Breast epithelium (tissue), 4 donors: Measurements from ENCODE around the gene HOXC11. TPM values are rescaled to one million over a fixed set of nuclear protein-coding genes. Genes with fewer than 3 reads are reported as not detected.

Source experiments
- DNase-seq, 2 donors: peaks; one replicate each; pipeline ENCODE4 v3.0.0-alpha.2; 2019; ENCODE audit warnings: low spot score in 2 of 2
- H3K27ac ChIP-seq, 2 donors: fragments of 200-600 bp; sonication (generic) in 1 of 2; one replicate each; pipeline ENCODE4 v1.5.1; 2016 to 2019; ENCODE audit warnings: mild to moderate bottlenecking in 1 of 2
- H3K27me3 ChIP-seq, 2 donors: fragments of 200-600 bp; sonication (generic) in 1 of 2; one replicate each; pipeline versions ENCODE4 v1.5.1 to v1.6.0; 2017 to 2019; ENCODE audit warnings: control low read depth in 1 of 2, mild to moderate bottlenecking in 1 of 2
- H3K36me3 ChIP-seq: fragments of 200-600 bp; one replicate; pipeline ENCODE4 v1.5.1; 2019
- H3K4me1 ChIP-seq, 2 donors: fragments of 200-600 bp; sonication (generic); one replicate each; pipeline ENCODE4 v1.5.1; 2016 to 2019; ENCODE audit warnings: control low read depth in 1 of 2
- H3K4me3 ChIP-seq, 3 donors: fragments of 200-600 bp; sonication (generic); 1 replicate in 2 of 3; 2 replicates in 1 of 3; pipeline ENCODE4 v1.5.1; 2016 to 2019; ENCODE audit warnings: mild to moderate bottlenecking in 3 of 3, moderate library complexity in 2 of 3
- H3K9me3 ChIP-seq, 2 donors: fragments of 200-600 bp; sonication (generic) in 1 of 2; one replicate each; pipeline ENCODE4 v1.5.1; 2016 to 2019; ENCODE audit warnings: control low read depth in 1 of 2
- POLR2A ChIP-seq: fragments of 450-650 bp; IDR thresholded peaks from one replicate; pipeline ENCODE4 v1.6.1; 2016; ENCODE audit warnings: antibody characterized with exemption, mild to moderate bottlenecking, moderate library complexity
- POLR2AphosphoS5 ChIP-seq, 3 donors: sonication (generic); formaldehyde crosslinking; IDR thresholded peaks; one replicate each; pipeline ENCODE4 v1.6.1; 2017; ENCODE audit warnings: antibody characterized with exemption in 3 of 3
- intact Hi-C: fragments of 100-400 bp; cut with DNase I; formaldehyde crosslinking; loops from one replicate; pipeline ENCODE4 v1.15.1; 2023; ENCODE audit warnings: low total_unique reads
- total RNA-seq, 3 donors: library from RNA; depleted of rRNA; stranded (reverse); fragments of >200 nt; gene quantifications; one replicate each; pipeline ENCODE4 v1.1.0, GENCODE V29; 2016
- TF ChIP-seq, protein P1 (sequence below), 3 donors: fragments of 450-650 bp; IDR thresholded peaks; one replicate each; pipeline ENCODE4 v1.5.1; 2016 to 2017; ENCODE audit warnings: antibody characterized with exemption in 3 of 3, mild to moderate bottlenecking in 3 of 3, moderate library complexity in 3 of 3

HOXC11 gene
- total RNA-seq, 3 donors from 2014 or later, result 0.29 TPM; not detected in 2

DNA sequence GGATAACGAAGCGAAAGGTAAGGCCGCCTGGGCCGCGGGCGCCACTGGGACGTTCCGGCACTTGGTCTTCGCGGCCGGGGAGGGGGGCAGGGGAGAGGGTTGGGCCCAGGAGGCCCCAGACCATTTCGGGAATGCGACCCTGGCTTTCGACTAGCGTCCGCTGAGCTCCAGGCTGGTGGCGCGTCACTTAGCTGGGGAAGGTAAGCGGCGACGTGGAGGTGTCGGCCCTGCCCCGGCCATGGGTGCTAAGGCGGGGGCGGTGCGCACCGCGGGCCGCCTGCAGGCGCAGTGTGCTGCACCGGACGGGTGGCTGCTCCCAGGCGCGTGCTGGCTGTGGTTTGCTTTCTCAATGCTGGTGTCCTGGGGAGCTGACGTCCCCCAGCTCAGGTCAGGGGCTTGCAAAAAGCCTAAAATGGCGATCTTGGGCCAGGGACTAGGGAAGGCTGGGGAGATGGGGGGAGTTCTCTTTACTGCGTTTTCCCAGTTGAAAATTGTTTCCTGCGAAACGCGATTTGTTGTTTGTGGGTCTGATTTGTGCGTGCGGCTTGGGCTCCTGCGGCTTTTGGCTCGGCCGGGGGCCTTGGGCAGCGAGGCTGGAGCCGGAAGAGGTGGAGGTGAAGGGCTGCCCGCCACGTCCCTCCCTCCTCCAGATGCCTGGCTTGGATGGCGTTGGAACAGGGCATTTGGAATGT lies 13.2 kb downstream of the HOXC11 start:
- DNase-seq, result no peak
- Histone ChIP-seq H3K4me3 (peak overlapping the region; percentile 52 to 69 (median 54)), H3K27me3 (peaks cover 8 to 95% of the 10 kb centered on the region in 2 donors), H3K9me3 (no peaks in the 10 kb centered on the region), H3K4me1 (peaks cover 0 to 8% of the 10 kb centered on the region in 2 donors), H3K27ac (peak overlapping the region; percentile 50 to 84), H3K36me3 (no peaks in the 10 kb centered on the region)
- intact Hi-C loops, result no loop called here
- peak in 2 of 3 donors; percentile 23 to 26 for TF ChIP-seq POLR2AphosphoS5 (IDR thresholded peaks at IDR 0.05)
- TF ChIP-seq, protein P1, sequence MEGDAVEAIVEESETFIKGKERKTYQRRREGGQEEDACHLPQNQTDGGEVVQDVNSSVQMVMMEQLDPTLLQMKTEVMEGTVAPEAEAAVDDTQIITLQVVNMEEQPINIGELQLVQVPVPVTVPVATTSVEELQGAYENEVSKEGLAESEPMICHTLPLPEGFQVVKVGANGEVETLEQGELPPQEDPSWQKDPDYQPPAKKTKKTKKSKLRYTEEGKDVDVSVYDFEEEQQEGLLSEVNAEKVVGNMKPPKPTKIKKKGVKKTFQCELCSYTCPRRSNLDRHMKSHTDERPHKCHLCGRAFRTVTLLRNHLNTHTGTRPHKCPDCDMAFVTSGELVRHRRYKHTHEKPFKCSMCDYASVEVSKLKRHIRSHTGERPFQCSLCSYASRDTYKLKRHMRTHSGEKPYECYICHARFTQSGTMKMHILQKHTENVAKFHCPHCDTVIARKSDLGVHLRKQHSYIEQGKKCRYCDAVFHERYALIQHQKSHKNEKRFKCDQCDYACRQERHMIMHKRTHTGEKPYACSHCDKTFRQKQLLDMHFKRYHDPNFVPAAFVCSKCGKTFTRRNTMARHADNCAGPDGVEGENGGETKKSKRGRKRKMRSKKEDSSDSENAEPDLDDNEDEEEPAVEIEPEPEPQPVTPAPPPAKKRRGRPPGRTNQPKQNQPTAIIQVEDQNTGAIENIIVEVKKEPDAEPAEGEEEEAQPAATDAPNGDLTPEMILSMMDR (IDR thresholded peaks at IDR 0.05), result peak in 2 of 3 donors; percentile 10 to 17
- no peak for TF ChIP-seq POLR2A

DNA sequence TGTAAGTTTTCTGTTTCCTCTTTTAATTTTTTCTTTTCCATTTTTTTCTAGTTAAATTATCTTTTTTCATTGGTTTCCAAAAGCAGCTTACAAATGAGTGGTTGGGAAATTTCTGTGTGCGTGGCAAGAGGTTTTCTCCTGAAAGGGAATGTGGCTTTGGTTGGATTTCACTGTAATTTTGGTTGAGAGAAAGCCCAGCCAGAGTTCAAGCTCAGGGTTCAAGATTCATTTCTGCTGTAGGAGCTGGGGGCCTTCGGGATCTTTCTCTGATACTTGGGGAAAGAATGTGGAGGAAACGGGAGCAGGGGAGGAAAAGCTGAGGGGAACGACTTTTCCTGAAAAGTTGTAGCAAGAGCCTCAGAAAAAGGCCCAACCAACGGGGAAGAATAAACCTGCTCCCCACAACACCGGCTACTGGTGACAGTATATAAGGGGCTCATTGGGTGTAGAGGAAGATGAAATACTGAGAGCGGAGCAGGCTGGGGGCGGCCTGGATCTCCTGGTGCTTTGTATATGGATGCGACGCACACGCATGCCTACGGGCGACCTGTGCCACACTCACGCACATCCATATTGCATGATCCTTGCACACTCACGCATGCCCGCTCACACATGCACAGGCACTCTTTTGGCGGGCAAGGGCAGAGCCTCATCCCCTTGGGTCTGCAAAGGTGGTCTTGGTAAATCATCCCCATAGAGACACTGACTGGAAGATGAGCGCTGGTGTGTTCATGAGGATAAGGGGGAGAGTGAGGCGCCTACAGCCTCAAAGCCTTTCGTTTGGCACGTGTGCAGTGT lies 14.0 kb downstream of the HOXC11 start:
- Histone ChIP-seq H3K27me3 (peaks cover 8 to 96% of the 10 kb centered on the region in 2 donors), H3K9me3 (no peaks in the 10 kb centered on the region), H3K27ac (peak overlapping the region; percentile 50 to 69), H3K4me1 (peaks cover 0 to 8% of the 10 kb centered on the region in 2 donors), H3K36me3 (no peaks in the 10 kb centered on the region), H3K4me3 (peak overlapping the region; percentile 52 to 69 (median 54))
- TF ChIP-seq POLR2A (no peak), POLR2AphosphoS5 (IDR thresholded peaks at IDR 0.05) (no peak)
- TF ChIP-seq, protein P1 (IDR thresholded peaks at IDR 0.05), result no peak
- DNase-seq, result no peak
- intact Hi-C loops, result no loop called here

DNA sequence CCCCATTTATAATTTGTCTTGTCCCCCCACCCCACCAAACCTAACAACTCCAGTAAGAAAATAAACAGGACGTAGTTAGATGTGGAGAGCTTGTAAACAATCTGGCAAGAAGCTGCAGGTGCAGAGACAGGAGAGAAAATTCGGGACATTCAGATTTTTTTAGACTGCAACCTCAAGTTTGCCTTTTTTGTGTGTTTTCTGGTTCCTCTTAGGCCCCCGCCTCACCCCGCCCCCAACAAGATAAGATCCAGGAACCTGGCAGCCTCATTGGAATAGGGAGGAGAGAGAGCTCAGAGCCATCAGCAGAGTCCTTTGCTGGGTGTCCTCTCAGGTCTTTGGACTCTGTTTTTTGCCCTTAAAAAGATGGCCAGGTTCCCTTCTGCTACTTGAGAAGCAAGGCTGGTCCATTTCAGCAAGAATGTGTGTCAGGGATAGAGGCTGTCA lies 14.9 kb downstream of the HOXC11 start:
- no peaks in the 10 kb centered on the region for H3K9me3 ChIP-seq
- DNase-seq, result no peak
- no peak overlapping the region for H3K27ac ChIP-seq
- H3K4me1 ChIP-seq, result peaks cover 0 to 8% of the 10 kb centered on the region in 2 donors
- TF ChIP-seq POLR2A (no peak), POLR2AphosphoS5 (IDR thresholded peaks at IDR 0.05) (no peak)
- TF ChIP-seq, protein P1 (IDR thresholded peaks at IDR 0.05), result no peak
- peaks cover 8 to 96% of the 10 kb centered on the region in 2 donors for H3K27me3 ChIP-seq
- peak overlapping the region in 1 of 3 donors; percentile 69 for H3K4me3 ChIP-seq
- H3K36me3 ChIP-seq, result no peaks in the 10 kb centered on the region
- intact Hi-C loops, result no loop called here

DNA sequence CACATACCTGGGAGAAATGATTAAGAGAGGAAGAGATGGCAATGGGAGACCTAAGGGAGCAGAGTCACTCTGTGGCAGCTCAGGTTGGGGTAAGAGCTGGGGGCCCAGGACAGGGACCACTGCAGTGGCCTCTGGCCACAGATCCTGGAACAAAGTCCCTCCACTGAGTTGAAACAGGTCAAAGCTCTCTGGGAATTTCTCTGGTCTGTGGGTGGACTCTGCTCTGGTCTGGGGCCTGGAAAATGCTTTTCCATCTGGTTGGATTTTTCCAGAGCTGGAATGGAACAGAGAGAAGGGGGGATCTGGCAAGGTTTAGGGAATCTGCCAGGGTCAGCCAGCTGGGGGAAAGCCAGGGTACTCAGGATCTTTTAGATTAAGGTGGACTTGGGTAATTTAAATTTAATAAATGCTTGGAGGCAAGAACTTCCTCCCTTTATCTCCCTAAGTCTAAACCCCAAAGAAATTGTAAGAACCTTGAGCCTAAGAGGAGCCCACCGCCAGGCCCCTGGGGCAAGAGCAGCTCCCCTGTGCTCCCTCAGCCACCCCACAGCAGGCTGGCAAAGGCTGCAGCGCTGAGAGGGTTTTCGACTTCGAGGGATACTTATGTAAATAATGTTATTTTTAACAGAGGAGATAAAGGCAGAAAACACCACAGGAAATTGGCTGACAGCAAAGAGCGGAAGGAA lies 15.8 kb downstream of the HOXC11 start:
- TF ChIP-seq POLR2A (no peak), POLR2AphosphoS5 (IDR thresholded peaks at IDR 0.05) (no peak)
- TF ChIP-seq, protein P1 (IDR thresholded peaks at IDR 0.05), result no peak
- intact Hi-C loops, result no loop called here
- Histone ChIP-seq H3K4me1 (peaks cover 0 to 8% of the 10 kb centered on the region in 2 donors), H3K9me3 (no peaks in the 10 kb centered on the region), H3K36me3 (no peaks in the 10 kb centered on the region), H3K27me3 (peaks cover 8 to 97% of the 10 kb centered on the region in 2 donors), H3K27ac (no peak overlapping the region), H3K4me3 (peak overlapping the region in 1 of 3 donors; percentile 49)
- DNase-seq, result no peak
